Stimulated activated CD8-positive, alpha-beta memory T cell treated with anti-CD3 and anti-CD28 coated beads, Interleukin-7, amount 100 ng/mL, for 1 hour (primary cell): ENCODE measurements around the gene IL27RA.
A peak's percentile ranks its signal among the peaks of the same experiment; 100 is the strongest.

Experiments used
- DNase-seq, 2 donors: peaks; one replicate each; pipeline ENCODE4 v3.0.0-alpha.2; 2020; ENCODE audit warnings: low read depth in 2 of 2

Gene IL27RA

DNA sequence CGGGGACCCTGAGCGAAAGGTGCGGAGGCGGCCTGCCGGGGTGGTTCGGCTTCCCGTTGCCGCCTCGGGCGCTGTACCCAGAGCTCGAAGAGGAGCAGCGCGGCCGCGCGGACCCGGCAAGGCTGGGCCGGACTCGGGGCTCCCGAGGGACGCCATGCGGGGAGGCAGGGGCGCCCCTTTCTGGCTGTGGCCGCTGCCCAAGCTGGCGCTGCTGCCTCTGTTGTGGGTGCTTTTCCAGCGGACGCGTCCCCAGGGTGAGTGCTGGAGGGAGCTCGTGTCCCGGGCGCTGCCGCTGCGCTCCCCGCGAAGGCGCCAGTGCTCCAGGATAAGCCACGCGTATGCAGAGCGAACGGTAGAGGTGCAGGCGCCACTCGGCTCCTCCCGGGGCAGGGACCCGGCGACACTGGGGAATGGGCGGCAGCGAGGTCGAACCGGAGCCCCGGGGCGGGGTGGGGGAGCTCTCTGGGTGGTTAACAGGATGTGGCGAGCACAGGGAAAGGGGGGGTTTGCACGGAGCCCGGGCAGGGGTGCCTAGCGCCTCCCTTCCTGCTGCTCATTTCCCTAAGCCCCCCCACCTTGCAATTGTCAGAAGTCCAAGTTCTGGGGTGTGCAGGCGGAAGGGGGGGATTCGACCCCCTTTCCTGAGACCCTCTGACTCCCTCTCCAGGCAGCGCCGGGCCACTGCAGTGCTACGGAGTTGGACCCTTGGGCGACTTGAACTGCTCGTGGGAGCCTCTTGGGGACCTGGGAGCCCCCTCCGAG lies at the start of gene IL27RA:
TSS of gene IL27RA (plus strand) at position 44 of the 762 bp plus-strand sequence. CDS start at position 155, 111 bp downstream.
- peak; percentile 54 to 57 for DNase-seq

DNA sequence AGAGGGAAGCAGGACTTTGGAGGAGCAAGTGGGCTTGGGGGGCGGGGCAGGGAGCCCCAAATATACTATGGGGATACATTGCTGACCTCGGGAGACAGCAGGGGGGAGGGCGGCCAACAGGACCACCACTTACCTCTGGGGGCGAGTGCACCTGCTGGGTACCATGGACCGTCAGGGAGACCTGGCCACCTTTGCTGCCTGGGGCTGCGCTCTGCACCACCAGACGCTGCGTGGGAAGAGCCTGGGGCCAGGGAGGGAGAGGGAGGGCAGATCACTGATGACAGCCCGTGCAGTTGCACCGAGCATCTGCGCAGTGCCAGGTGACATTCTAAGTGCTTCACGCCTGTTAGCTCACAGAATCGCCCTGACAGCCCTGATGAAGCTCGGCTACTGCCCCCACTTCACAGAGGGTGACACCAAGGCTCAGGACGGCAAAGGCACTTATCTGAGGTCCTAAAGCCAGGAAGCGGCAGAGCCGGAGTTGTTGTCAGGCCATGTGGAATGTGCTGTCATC lies 49.5 kb upstream of the IL27RA start:
- no peak for DNase-seq

GRCh38 chr19:13982773-13983172 lies 48.8 kb upstream of the IL27RA start:
- DNase-seq = no peak

- no peak for DNase-seq
Observed at GRCh38 chr19:13983213-13983889, 48.2 kb upstream of the IL27RA start.

GRCh38 chr19:13984186-13984585 lies 47.4 kb upstream of the IL27RA start:
- DNase-seq = no peak

DNA sequence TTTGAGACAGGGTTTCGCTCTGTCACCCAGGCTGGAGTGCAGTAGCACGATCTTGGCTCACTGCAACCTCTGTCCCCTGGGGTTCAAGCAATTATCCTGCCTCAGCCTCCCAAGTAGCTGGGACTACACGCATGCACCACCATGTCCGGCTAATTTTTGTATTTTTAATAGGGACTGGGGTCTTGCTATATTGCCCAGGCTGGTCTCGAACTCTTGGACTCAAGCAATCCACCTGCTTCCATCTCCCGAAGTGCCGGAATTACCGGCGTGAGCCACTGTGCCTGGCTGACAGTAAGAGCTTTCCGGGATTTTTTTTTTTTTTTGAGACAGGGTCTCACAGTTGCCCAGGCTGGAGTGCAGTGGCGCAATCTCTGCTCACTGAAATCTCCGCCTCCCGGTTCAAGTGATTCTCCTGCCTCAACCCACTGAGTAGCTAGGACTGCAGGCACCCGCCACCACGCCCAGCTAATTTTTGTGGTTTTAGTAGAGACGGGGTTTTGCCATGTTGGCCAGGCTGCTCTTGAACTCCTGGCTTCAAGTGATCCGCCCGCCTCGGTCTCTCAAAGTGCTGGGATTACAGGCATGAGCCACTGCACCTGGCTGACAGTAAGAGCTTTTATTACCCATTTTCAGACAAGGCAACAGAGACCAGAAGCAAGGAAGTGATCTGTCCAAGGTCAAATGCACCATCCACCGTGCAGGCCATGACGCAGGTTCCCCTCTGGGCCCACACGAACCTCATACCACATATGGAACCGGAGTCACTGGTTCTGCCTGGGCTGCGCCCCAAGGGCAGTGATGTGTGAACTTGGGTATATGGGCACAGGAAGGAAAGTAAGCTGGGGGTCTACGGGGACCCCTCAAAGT lies 46.5 kb upstream of the IL27RA start:
- DNase-seq = no peak

DNA sequence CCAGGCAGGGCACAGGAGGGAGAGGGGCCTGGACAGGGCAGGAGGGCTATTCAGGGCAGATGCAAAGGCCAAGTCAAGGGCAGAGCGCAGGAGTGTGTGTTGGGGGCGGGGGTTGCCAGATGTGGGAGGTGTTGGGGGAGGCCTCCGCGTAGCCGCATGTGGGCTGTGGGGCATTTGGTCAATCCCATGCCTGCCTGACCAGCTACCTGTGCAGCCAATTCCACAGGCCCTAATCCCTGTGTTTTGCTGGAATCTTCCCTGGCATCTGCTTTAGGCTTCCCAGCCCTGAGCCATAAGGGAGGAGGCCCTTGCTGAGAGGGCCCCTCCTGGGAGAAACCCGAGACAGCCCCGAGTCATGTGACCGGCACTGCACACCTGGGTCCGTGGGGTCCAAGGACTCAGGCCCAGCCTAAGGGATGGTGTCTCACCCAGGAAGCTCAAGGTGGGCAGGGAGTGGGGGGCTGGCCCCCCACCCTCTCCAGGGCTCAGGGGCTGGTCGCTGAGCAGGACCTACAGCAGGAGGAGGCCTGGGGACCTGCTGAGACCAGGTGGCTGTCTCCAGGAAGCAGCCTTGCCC lies 45.7 kb upstream of the IL27RA start:
- DNase-seq = no peak

DNA sequence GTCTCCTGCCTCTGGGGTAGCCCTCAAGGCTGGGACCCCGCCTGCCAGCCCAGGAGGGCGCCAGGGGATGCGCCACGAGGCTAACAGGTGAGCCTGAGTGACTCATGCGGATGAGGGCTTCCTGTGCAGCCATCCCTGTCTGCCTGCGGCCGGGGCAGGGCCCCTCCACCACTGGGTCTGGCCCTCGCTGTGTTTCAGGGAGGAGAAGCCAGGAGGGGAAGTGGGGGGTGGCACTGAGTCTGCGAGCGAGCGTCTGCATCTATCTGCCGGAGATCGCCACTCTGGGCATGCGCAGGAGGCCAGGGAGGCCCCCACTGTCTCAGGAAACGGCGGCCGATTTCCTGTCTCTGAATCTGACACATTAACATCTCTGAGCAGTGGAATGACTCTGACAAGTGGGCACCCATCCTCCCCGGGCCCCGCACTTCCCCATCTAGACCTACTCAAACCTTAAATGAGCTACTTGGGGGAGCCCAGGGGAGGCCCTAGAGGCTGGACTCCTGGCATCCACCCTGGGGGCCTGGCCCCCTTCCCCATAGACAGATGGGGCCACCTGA lies 45.1 kb upstream of the IL27RA start:
- peak; percentile 97 to 98 for DNase-seq

DNA sequence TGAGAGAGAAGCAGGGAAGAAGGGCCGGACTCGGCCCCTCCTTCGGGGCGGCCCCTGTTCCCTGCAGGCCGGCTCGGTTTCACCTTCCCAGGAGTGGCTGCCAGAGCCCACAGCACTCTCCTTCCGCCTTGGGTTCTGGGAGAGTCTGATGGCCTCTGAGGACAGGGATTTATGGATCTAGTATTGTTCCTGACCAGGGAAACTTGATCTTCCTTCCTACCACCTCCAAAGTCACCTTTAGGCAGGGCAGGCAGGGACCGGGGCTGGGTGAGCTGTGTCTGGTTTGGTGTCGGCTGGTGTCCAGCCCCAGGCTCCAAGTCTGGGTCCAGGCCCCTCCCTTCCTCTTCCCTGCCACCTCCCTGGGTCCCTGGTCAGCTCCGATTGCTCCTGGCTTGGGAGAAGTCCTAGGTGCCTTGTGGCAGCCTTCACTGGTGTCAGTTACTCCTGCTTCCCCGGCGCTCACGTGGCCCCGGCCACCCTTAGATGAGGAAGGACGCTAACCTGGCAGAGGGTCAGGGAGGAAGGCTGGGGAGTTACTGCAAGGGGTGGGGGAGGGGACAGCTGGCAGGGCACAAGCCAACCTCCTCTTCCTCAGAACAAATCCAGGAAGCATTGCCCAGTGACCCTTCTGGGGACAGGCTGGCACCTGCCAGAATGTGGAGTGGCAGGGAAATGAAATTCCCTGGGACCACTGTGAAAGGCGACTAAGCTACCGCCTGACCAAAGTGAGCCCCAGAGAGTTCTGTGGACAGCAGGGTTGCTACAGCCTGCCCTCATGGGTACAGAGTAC lies 44.3 kb upstream of the IL27RA start:
- no peak for DNase-seq

DNA sequence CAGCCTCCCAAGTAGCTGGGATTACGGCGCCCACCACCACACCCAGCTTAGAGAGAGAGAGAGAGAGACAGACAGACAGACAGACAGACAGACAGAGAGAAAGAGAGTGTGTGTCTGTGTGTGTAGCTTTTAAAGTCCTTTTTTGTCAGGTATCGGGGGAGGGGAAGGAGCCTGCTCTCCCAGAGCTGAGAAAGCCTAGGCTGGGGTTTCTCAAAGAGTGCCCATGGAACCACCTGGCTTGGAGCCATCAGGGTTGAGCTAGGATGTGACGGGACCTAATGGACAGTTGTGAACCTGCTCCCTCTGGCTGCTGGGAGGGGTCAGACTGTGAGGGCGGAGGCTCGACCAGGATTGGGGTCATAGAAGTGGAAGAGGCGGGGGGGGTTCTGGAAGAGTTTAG lies 42.1 kb upstream of the IL27RA start:
- DNase-seq = no peak

GRCh38 chr19:13990085-13990484 lies 41.5 kb upstream of the IL27RA start:
- DNase-seq = no peak

DNA sequence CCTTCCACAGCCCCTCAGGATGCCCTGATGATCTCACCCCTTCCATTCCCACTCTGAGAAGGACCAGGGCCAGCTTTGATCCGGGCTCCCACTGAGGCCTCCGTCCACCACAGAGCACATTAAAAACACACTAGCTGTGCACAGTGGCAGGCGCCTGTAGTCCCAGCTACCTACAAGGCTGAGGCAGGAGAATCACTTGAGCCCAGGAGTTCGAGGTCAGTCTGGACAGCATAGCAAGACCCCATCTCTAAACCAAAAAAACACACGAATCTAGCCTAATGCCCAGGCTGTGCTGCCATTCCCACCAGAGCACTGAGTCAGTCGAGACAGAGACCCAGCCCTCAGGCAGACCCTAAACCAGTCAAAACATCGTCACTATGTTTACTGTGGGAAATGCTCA lies 39.5 kb upstream of the IL27RA start:
- DNase-seq = no peak

DNA sequence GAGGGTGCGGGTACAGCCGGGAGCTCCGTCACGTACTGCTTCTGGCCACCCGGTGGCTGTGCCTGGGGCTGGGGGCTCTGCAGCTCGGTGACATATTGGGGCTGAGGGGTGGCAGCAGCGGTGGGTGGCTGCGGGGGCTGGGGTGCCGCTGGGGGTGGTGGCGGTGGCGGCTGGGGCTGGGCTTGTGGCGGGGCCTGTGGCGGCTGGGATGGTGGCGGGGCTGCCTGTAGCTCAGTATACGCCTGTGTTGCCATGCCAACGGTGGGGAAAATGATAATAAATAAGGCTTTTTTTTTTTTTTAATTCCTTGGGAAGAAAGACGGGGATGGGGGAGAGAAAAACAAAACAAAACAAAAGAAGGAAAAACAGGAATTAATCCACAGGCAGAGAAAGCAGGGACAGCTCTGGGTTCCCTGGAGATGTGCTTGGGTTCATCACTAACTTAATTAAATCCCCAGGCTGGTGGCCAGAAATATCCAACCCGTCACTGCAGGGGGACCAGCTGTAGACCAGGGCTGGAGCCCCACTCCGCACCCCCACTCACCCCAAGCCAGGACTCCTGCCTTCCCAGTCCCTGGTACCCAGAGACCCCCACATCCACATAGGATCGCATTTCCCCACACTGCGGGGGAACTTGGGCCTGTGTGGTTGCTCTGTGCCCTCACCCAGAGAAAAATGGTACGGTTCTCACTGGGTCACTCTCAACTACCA lies 37.8 kb upstream of the IL27RA start:
- no peak for DNase-seq

GRCh38 chr19:13995017-13995728 lies 36.4 kb upstream of the IL27RA start:
- no peak for DNase-seq

DNA sequence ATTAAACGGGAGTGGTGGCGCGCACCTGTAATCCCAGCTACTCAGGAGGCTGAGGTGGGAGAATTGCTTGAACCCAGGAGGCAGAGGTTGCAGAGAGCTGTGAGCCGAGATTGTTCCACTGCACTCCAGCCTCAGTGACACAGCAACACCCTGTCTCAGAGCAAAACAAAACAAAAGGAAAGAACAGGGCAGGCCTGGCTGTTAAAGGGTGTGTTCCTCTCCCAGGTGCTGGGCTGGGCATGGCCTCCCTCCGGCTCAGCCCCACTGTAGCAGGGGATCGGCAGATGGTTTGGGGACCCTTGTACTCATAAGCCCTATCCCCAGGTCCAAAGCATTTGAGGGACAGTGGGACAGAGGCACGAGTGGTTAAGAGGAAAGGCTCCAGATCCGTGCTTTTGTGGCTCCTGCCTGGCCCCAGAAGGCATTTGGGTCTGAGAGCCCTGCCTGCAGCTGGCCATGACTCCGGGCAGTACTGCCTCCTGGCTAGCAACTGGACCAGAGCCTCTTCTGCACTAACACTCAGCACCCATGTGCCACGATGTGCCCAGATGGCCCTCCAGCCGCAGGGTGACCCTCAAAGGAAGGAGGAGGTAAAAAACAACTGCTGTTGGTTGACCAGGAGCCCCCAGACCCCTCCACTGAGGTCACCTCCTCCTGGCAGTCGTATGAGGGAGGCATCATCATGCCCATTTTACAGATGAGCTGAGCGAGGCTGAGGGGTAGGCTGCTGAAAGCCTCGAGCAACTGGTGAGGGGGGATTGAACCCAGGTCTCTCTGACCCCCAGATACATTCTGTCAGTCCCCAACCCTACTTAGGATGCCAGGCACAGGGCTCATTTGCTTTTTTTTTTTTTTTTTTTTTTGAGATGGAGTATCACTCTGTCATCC lies 35.4 kb upstream of the IL27RA start:
- DNase-seq = no peak

DNA sequence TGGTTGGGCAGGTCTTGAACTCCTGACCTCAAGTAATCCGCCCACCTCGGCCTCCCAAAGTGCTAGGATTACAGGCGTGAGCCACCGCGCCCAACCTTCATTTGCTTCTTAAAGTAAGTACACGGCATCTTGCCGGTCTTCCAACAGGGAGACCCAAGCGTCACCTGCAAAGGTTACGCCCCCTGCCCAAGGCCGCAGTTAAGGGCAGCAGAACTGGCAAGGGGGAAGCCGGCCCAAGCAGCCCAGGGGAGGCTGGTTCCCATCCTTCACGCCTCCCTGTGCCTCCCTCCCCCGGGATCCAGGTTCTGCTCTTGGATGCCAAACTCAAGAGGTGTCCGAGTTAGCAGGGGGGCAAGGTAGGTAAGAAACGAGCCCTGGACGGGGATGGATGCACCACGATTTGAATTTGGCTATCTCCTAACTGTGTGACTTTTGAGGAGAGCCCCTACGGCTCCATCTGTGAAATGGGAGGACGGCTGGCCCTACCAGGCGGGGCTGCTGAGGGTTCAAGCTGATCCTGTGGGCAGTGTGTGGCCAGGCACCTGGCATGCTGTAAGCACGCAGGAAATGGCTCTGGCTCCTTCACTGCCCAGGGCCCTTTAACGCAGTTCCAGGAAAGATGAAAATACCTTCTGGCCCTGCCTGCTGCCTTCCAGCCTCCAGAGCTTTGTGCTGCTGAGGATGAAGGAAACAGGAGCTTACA lies 34.5 kb upstream of the IL27RA start:
- DNase-seq = no peak

GRCh38 chr19:13997631-13997962 lies 34.0 kb upstream of the IL27RA start:
- no peak for DNase-seq

DNA sequence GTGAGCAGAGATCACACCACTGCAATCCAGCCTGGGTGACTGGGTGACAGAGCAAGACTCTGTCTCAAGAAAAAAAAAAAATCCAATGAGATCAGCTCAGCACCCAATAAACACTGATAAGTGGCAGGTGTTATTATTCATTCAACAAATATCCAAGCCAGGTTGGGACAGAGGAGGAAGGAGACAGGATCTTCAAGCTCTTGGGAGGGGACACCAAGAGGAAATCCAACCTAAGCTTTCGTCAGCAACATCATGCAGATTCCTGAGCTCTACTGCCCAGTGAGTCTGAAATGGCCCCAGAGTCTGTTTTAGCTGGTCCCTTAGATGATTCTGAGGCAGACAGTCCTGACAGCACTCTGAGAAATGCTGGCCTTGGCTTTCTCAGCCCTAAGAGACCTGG lies 33.1 kb upstream of the IL27RA start:
- DNase-seq = no peak
